ENCODE data around the gene AKAP17A. TPM values are rescaled to one million over a fixed set of nuclear protein-coding genes. Genes with fewer than 3 reads are reported as not detected.

Gene AKAP17A
- total and polyA plus RNA-seq, 2 donors (not counting 1 experiment from before 2014, with no cell fraction given) = 126 to 196 TPM

GRCh38 chrX:1593286-1594271 lies 2.2 kb downstream of the AKAP17A start:
- H3K4me3 ChIP-seq (ENCODE audit: control extremely low read depth in 1 of 5, extremely low read depth in 1 of 5, insufficient read depth in 1 of 5, low read depth in 2 of 5, low read length in 4 of 5) = peak overlapping the region in 4 of 5 experiments; percentile 69 to 90 (median 82)
- peaks cover 1 to 49% of the 10 kb centered on the region in 2 experiments for H3K36me3 ChIP-seq (replicated peaks in 1 of 2; ENCODE audit: control extremely low read depth in 1 of 2, control insufficient read depth in 1 of 2, extremely low read depth in 1 of 2, insufficient read depth in 2 of 2, low read length in 1 of 2)
- peak overlapping the region; percentile 95 for H3K4me3 Mint-ChIP-seq
- H3K4me1 ChIP-seq (ENCODE audit: control insufficient read depth in 2 of 2, insufficient read depth in 2 of 2, low read length in 2 of 2) = peaks cover 18 to 36% of the 10 kb centered on the region in 2 donors
- H3K27ac Mint-ChIP-seq = peak overlapping the region; percentile 94
- H3K9me3 ChIP-seq (ENCODE audit: control extremely low read depth in 1 of 3, control insufficient read depth in 2 of 3, insufficient read depth in 1 of 3, low read length in 2 of 3) = no peaks in the 10 kb centered on the region
- TF ChIP-seq CTCF (IDR thresholded peaks at IDR 0.05) (no peak), EZH2 (IDR thresholded peaks at IDR 0.05; ENCODE audit: borderline replicate concordance, insufficient read depth, low read depth, low read length, poor library complexity, severe bottlenecking) (no peak)
- ChIA-PET POLR2A (no interaction called here), CTCF (no interaction called here)
- no peaks in the 10 kb centered on the region for H3K9me3 Mint-ChIP-seq (ENCODE audit: insufficient read depth)
- H3K27me3 Mint-ChIP-seq = no peaks in the 10 kb centered on the region
- peak overlapping the region; percentile 61 to 81 for H3K27ac ChIP-seq (ENCODE audit: low read length in 2 of 2)
- peaks cover 67% of the 10 kb centered on the region for H4K20me1 ChIP-seq (ENCODE audit: control insufficient read depth, insufficient read depth, low read length, poor library complexity, severe bottlenecking)
- peaks cover 71% of the 10 kb centered on the region for H3K79me2 ChIP-seq (ENCODE audit: control insufficient read depth, insufficient read depth, low read length)
- ATAC-seq (ENCODE audit: low read depth) (no peak), DNase-seq (no peak)
- peaks cover 32% of the 10 kb centered on the region for H3K4me1 Mint-ChIP-seq
- no peak overlapping the region for H2AFZ ChIP-seq (ENCODE audit: insufficient read depth, low read depth, low read length, poor library complexity, severe bottlenecking)
- H3K9ac ChIP-seq (ENCODE audit: low read length) = peak overlapping the region; percentile 85
- 95% methylated on average over 60 of the region's 60 CpGs for WGBS (ENCODE audit: insufficient coverage)
- H3K27me3 ChIP-seq (replicated peaks in 1 of 4; ENCODE audit: control extremely low read depth in 1 of 4, control insufficient read depth in 3 of 4, insufficient read depth in 4 of 4, low read length in 3 of 4) = no peaks in the 10 kb centered on the region
- H3K4me2 ChIP-seq (replicated peaks; ENCODE audit: low read depth, low read length, poor library complexity, severe bottlenecking) = peak overlapping the region; percentile 99
- intact Hi-C loops (cut with micrococcal nuclease) = loop anchor here (5.0 kb wide), 2 partner anchors 91 to 1276 kb away; partner anchors contain the start of gene GTPBP6

GRCh38 chrX:1595711-1596060 lies 4.3 kb downstream of the AKAP17A start:
- Histone ChIP-seq H3K9me3 (ENCODE audit: control extremely low read depth in 1 of 3, control insufficient read depth in 2 of 3, insufficient read depth in 1 of 3, low read length in 2 of 3) (no peaks in the 10 kb centered on the region), H4K20me1 (ENCODE audit: control insufficient read depth, insufficient read depth, low read length, poor library complexity, severe bottlenecking) (peaks cover 88% of the 10 kb centered on the region), H3K4me2 (replicated peaks; ENCODE audit: low read depth, low read length, poor library complexity, severe bottlenecking) (no peak overlapping the region), H3K4me1 (ENCODE audit: control insufficient read depth in 2 of 2, insufficient read depth in 2 of 2, low read length in 2 of 2) (peaks cover 23 to 25% of the 10 kb centered on the region in 2 donors), H3K79me2 (ENCODE audit: control insufficient read depth, insufficient read depth, low read length) (peaks cover 88% of the 10 kb centered on the region), H3K36me3 (replicated peaks in 1 of 2; ENCODE audit: control extremely low read depth in 1 of 2, control insufficient read depth in 1 of 2, extremely low read depth in 1 of 2, insufficient read depth in 2 of 2, low read length in 1 of 2) (peaks cover 1 to 71% of the 10 kb centered on the region in 2 experiments), H3K9ac (ENCODE audit: low read length) (no peak overlapping the region), H2AFZ (ENCODE audit: insufficient read depth, low read depth, low read length, poor library complexity, severe bottlenecking) (no peak overlapping the region), H3K27me3 (replicated peaks in 1 of 4; ENCODE audit: control extremely low read depth in 1 of 4, control insufficient read depth in 3 of 4, insufficient read depth in 4 of 4, low read length in 3 of 4) (no peaks in the 10 kb centered on the region), H3K4me3 (ENCODE audit: control extremely low read depth in 1 of 5, extremely low read depth in 1 of 5, insufficient read depth in 1 of 5, low read depth in 2 of 5, low read length in 4 of 5) (no peak overlapping the region), H3K27ac (ENCODE audit: low read length in 2 of 2) (no peak overlapping the region)
- DNase-seq = no peak
- ChIA-PET CTCF (no interaction called here), POLR2A (no interaction called here)
- no peak overlapping the region for H3K27ac Mint-ChIP-seq
- ATAC-seq (ENCODE audit: low read depth) = no peak
- no peaks in the 10 kb centered on the region for H3K27me3 Mint-ChIP-seq
- TF ChIP-seq EZH2 (IDR thresholded peaks at IDR 0.05; ENCODE audit: borderline replicate concordance, insufficient read depth, low read depth, low read length, poor library complexity, severe bottlenecking) (no peak), CTCF (IDR thresholded peaks at IDR 0.05) (no peak)
- no peak overlapping the region for H3K4me3 Mint-ChIP-seq
- 92% methylated on average over 13 of the region's 17 CpGs for WGBS (ENCODE audit: insufficient coverage)
- H3K4me1 Mint-ChIP-seq = peaks cover 27% of the 10 kb centered on the region
- intact Hi-C loops (cut with micrococcal nuclease) = no loop called here
- no peaks in the 10 kb centered on the region for H3K9me3 Mint-ChIP-seq (ENCODE audit: insufficient read depth)

Measured in B cell (primary cell).